ENCODE results near the gene KRT2.

KRT2 gene

GRCh38 chr12:52622349-52622748 lies 29.7 kb downstream of the KRT2 start:
- no peak overlapping the region for H3K4me3 ChIP-seq (ENCODE audit: low read depth, low read length)
- POLR2A ChIA-PET: no interaction called here
- H3K9me3 ChIP-seq (ENCODE audit: control insufficient read depth, insufficient read depth, low read depth, low read length): no peaks in the 10 kb centered on the region
- no peak for TF ChIP-seq ZNF335 (tag by site-specific recombination; conservative IDR thresholded peaks at IDR 0.05)
- TF ChIP-seq ZNF426 (tag by site-specific recombination; IDR thresholded peaks at IDR 0.05): no peak
- no peak for TF ChIP-seq ZNF184 (tag by site-specific recombination; IDR thresholded peaks at IDR 0.05)
- no peak for TF ChIP-seq SCRT2 (tag by site-specific recombination; IDR thresholded peaks at IDR 0.05)
- TF ChIP-seq HOXD13 (CRISPR knock-in tag; IDR thresholded peaks at IDR 0.05; ENCODE audit: borderline replicate concordance): no peak
- TF ChIP-seq ZNF510 (tag by site-specific recombination; IDR thresholded peaks at IDR 0.05; ENCODE audit: insufficient replicate concordance): no peak
- no peak for TF ChIP-seq ZNF18 (tag by site-specific recombination; IDR thresholded peaks at IDR 0.05)
- no peak for TF ChIP-seq OVOL3 (tag by site-specific recombination; IDR thresholded peaks at IDR 0.05)
- no peak for TF ChIP-seq ZNF596 (tag by site-specific recombination; IDR thresholded peaks at IDR 0.05)
- no peak for TF ChIP-seq ZBTB26 (tag by site-specific recombination; optimal IDR thresholded peaks at IDR 0.05)
- no peak for TF ChIP-seq ZNF404 (tag by site-specific recombination; IDR thresholded peaks at IDR 0.05)
- H3K27ac ChIP-seq (ENCODE audit: extremely low read depth, low read depth, low read length): no peak overlapping the region
- CTCF ChIA-PET: interaction anchor here (0.7 kb wide), 1 partner anchor 86 kb away, joined by 3 read pairs; no protein-coding TSS in a partner anchor
- H3K4me1 ChIP-seq (ENCODE audit: control insufficient read depth, insufficient read depth, low read length): no peaks in the 10 kb centered on the region; the same call in 1 of the 2 replicates
- no peaks in the 10 kb centered on the region for H3K36me3 ChIP-seq (ENCODE audit: control insufficient read depth in 2 of 2, insufficient read depth in 1 of 2, low read length in 2 of 2)

GRCh38 chr12:52618866-52619265 lies 33.1 kb downstream of the KRT2 start:
- CTCF ChIA-PET: no interaction called here
- TF ChIP-seq ZIC2 (tag by site-specific recombination; IDR thresholded peaks at IDR 0.05) (peak; percentile 54), ZNF747 (tag by site-specific recombination; IDR thresholded peaks at IDR 0.05) (no peak), ZNF280C (tag by site-specific recombination; IDR thresholded peaks at IDR 0.05) (no peak), REST (tag by site-specific recombination; IDR thresholded peaks at IDR 0.05) (no peak), GLIS1 (tag by site-specific recombination; IDR thresholded peaks at IDR 0.05) (peak; percentile 46; the same call in 1 of the 2 replicates), ZNF610 (tag by site-specific recombination; IDR thresholded peaks at IDR 0.05; ENCODE audit: borderline replicate concordance) (no peak), ZNF623 (tag by site-specific recombination; IDR thresholded peaks at IDR 0.05) (no peak), ZBTB6 (tag by site-specific recombination; IDR thresholded peaks at IDR 0.05) (no peak), ZNF449 (tag by site-specific recombination; IDR thresholded peaks at IDR 0.05) (no peak), ZNF311 (tag by site-specific recombination; IDR thresholded peaks at IDR 0.05; ENCODE audit: borderline replicate concordance) (no peak), ZNF202 (tag by site-specific recombination; IDR thresholded peaks at IDR 0.05; ENCODE audit: borderline replicate concordance) (no peak), ZNF121 (tag by site-specific recombination; IDR thresholded peaks at IDR 0.05) (no peak), OSR2 (tag by site-specific recombination; IDR thresholded peaks at IDR 0.05) (no peak), ZNF785 (tag by site-specific recombination; IDR thresholded peaks at IDR 0.05) (no peak)

More at GRCh38 chr12:52618866-52619265, 33.1 kb downstream of the KRT2 start:
- no peak overlapping the region for H3K27ac ChIP-seq (ENCODE audit: extremely low read depth, low read depth, low read length)
- no peak overlapping the region for H3K4me3 ChIP-seq (ENCODE audit: low read depth, low read length)
- H3K4me1 ChIP-seq (ENCODE audit: control insufficient read depth, insufficient read depth, low read length): no peaks in the 10 kb centered on the region
- H3K9me3 ChIP-seq (ENCODE audit: control insufficient read depth, insufficient read depth, low read depth, low read length): no peaks in the 10 kb centered on the region
- POLR2A ChIA-PET: no interaction called here
- H3K36me3 ChIP-seq (ENCODE audit: control insufficient read depth in 2 of 2, insufficient read depth in 1 of 2, low read length in 2 of 2): no peaks in the 10 kb centered on the region
